ENCODE measurements around the gene KRTAP22-2.

The KRTAP22-2 gene

GRCh38 chr21:30590297-30590696, at the start of gene KRTAP22-2:
TSS of gene KRTAP22-2 (minus strand) at chr21:30590397.
- H3K27ac Mint-ChIP-seq = no peak within 1 kb of the TSS
- H3K4me1 Mint-ChIP-seq (ENCODE audit: low read depth) = no peaks in the 10 kb centered on the region

GRCh38 chr21:30638686-30639085, 48.5 kb upstream of the KRTAP22-2 start:
- Mint-ChIP-seq H3K9me3 (ENCODE audit: low read depth) (peaks cover 2% of the 10 kb centered on the region), H3K27me3 (peaks cover 2% of the 10 kb centered on the region), H3K36me3 (no peaks in the 10 kb centered on the region), H3K27ac (no peak overlapping the region), H3K4me3 (no peak overlapping the region), H3K4me1 (ENCODE audit: low read depth) (no peaks in the 10 kb centered on the region)

More at GRCh38 chr21:30590297-30590696, at the start of gene KRTAP22-2:
- Mint-ChIP-seq H3K27me3 (no peaks in the 10 kb centered on the region), H3K36me3 (no peaks in the 10 kb centered on the region), H3K9me3 (ENCODE audit: low read depth) (peaks cover 4% of the 10 kb centered on the region), H3K4me3 (no peak within 1 kb of the TSS)

GRCh38 chr21:30634906-30635305, 44.7 kb upstream of the KRTAP22-2 start, which contains the start of gene KRTAP20-2:
TSS of gene KRTAP20-2 (plus strand) at chr21:30635206. CDS start at chr21:30635264, 58 bp downstream.
- Mint-ChIP-seq H3K27me3 (no peaks in the 10 kb centered on the region), H3K4me1 (ENCODE audit: low read depth) (no peaks in the 10 kb centered on the region), H3K27ac (no peak within 1 kb of the TSS), H3K9me3 (ENCODE audit: low read depth) (no peaks in the 10 kb centered on the region), H3K4me3 (no peak within 1 kb of the TSS), H3K36me3 (no peaks in the 10 kb centered on the region)

GRCh38 chr21:30629200-30629599, 39.0 kb upstream of the KRTAP22-2 start:
- no peak overlapping the region for H3K4me3 Mint-ChIP-seq
- H3K9me3 Mint-ChIP-seq (ENCODE audit: low read depth) = no peaks in the 10 kb centered on the region
- H3K36me3 Mint-ChIP-seq = no peaks in the 10 kb centered on the region
- H3K4me1 Mint-ChIP-seq (ENCODE audit: low read depth) = no peaks in the 10 kb centered on the region
- no peak overlapping the region for H3K27ac Mint-ChIP-seq
- H3K27me3 Mint-ChIP-seq = no peaks in the 10 kb centered on the region

GRCh38 chr21:30628109-30628508, 37.9 kb upstream of the KRTAP22-2 start:
- Mint-ChIP-seq H3K4me3 (no peak overlapping the region), H3K9me3 (ENCODE audit: low read depth) (no peaks in the 10 kb centered on the region), H3K27ac (no peak overlapping the region), H3K36me3 (no peaks in the 10 kb centered on the region), H3K27me3 (no peaks in the 10 kb centered on the region), H3K4me1 (ENCODE audit: low read depth) (no peaks in the 10 kb centered on the region)

- H3K4me3 Mint-ChIP-seq = no peak overlapping the region
- no peaks in the 10 kb centered on the region for H3K9me3 Mint-ChIP-seq (ENCODE audit: low read depth)
- no peaks in the 10 kb centered on the region for H3K36me3 Mint-ChIP-seq
- H3K27me3 Mint-ChIP-seq = no peaks in the 10 kb centered on the region
- H3K4me1 Mint-ChIP-seq (ENCODE audit: low read depth) = no peaks in the 10 kb centered on the region
- H3K27ac Mint-ChIP-seq = no peak overlapping the region
These were observed 35.4 kb upstream of the KRTAP22-2 start for GRCh38 chr21:30625449-30626165.

GRCh38 chr21:30623362-30623761, 33.2 kb upstream of the KRTAP22-2 start:
- no peaks in the 10 kb centered on the region for H3K36me3 Mint-ChIP-seq
- no peak overlapping the region for H3K27ac Mint-ChIP-seq
- no peaks in the 10 kb centered on the region for H3K9me3 Mint-ChIP-seq (ENCODE audit: low read depth)
- no peaks in the 10 kb centered on the region for H3K27me3 Mint-ChIP-seq
- no peaks in the 10 kb centered on the region for H3K4me1 Mint-ChIP-seq (ENCODE audit: low read depth)
- no peak overlapping the region for H3K4me3 Mint-ChIP-seq

- H3K9me3 Mint-ChIP-seq (ENCODE audit: low read depth) = no peaks in the 10 kb centered on the region
- no peaks in the 10 kb centered on the region for H3K36me3 Mint-ChIP-seq
- no peaks in the 10 kb centered on the region for H3K4me1 Mint-ChIP-seq (ENCODE audit: low read depth)
- no peak within 1 kb of the TSS for H3K27ac Mint-ChIP-seq
- H3K4me3 Mint-ChIP-seq = no peak within 1 kb of the TSS
- no peaks in the 10 kb centered on the region for H3K27me3 Mint-ChIP-seq
These were observed 30.3 kb upstream of the KRTAP22-2 start, which contains the start of gene KRTAP20-4 for GRCh38 chr21:30620522-30620921. TSS of gene KRTAP20-4 (plus strand) at chr21:30620627.

GRCh38 chr21:30620080-30620479, 29.9 kb upstream of the KRTAP22-2 start:
- Mint-ChIP-seq H3K9me3 (ENCODE audit: low read depth) (no peaks in the 10 kb centered on the region), H3K4me3 (no peak overlapping the region), H3K27ac (no peak overlapping the region), H3K27me3 (no peaks in the 10 kb centered on the region), H3K36me3 (no peaks in the 10 kb centered on the region), H3K4me1 (ENCODE audit: low read depth) (no peaks in the 10 kb centered on the region)

- H3K4me1 Mint-ChIP-seq (ENCODE audit: low read depth) = no peaks in the 10 kb centered on the region
- no peaks in the 10 kb centered on the region for H3K36me3 Mint-ChIP-seq
These were observed 25.9 kb upstream of the KRTAP22-2 start, which contains the start of gene KRTAP20-1 for GRCh38 chr21:30616125-30616524. TSS of gene KRTAP20-1 (plus strand) at chr21:30616425. CDS start at chr21:30616455, 30 bp downstream.

GRCh38 chr21:30615199-30615598, 25.0 kb upstream of the KRTAP22-2 start:
- H3K4me1 Mint-ChIP-seq (ENCODE audit: low read depth) = no peaks in the 10 kb centered on the region
- no peak overlapping the region for H3K4me3 Mint-ChIP-seq
- peaks cover 8% of the 10 kb centered on the region for H3K9me3 Mint-ChIP-seq (ENCODE audit: low read depth)
- no peak overlapping the region for H3K27ac Mint-ChIP-seq
- no peaks in the 10 kb centered on the region for H3K36me3 Mint-ChIP-seq
- H3K27me3 Mint-ChIP-seq = no peaks in the 10 kb centered on the region

More at GRCh38 chr21:30616125-30616524, 25.9 kb upstream of the KRTAP22-2 start, which contains the start of gene KRTAP20-1:
- Mint-ChIP-seq H3K9me3 (ENCODE audit: low read depth) (no peaks in the 10 kb centered on the region), H3K27me3 (no peaks in the 10 kb centered on the region), H3K27ac (no peak within 1 kb of the TSS), H3K4me3 (no peak within 1 kb of the TSS)

GRCh38 chr21:30613836-30614235, 23.6 kb upstream of the KRTAP22-2 start, which contains the start of gene KRTAP6-1:
TSS of gene KRTAP6-1 (minus strand) at chr21:30613930. CDS start at chr21:30613904, 26 bp downstream.
- Mint-ChIP-seq H3K27me3 (no peaks in the 10 kb centered on the region), H3K27ac (no peak within 1 kb of the TSS), H3K4me3 (no peak within 1 kb of the TSS), H3K9me3 (ENCODE audit: low read depth) (peaks cover 9% of the 10 kb centered on the region), H3K36me3 (no peaks in the 10 kb centered on the region), H3K4me1 (ENCODE audit: low read depth) (no peaks in the 10 kb centered on the region)

- no peaks in the 10 kb centered on the region for H3K4me1 Mint-ChIP-seq (ENCODE audit: low read depth)
- no peak overlapping the region for H3K4me3 Mint-ChIP-seq
- H3K9me3 Mint-ChIP-seq (ENCODE audit: low read depth) = peaks cover 9% of the 10 kb centered on the region
- H3K36me3 Mint-ChIP-seq = no peaks in the 10 kb centered on the region
- H3K27me3 Mint-ChIP-seq = no peaks in the 10 kb centered on the region
- no peak overlapping the region for H3K27ac Mint-ChIP-seq
These were observed 21.9 kb upstream of the KRTAP22-2 start for GRCh38 chr21:30612132-30612531.

- Mint-ChIP-seq H3K27ac (no peak overlapping the region), H3K36me3 (no peaks in the 10 kb centered on the region), H3K4me1 (ENCODE audit: low read depth) (no peaks in the 10 kb centered on the region), H3K4me3 (no peak overlapping the region), H3K9me3 (ENCODE audit: low read depth) (peaks cover 7% of the 10 kb centered on the region), H3K27me3 (no peaks in the 10 kb centered on the region)
These were observed 15.8 kb upstream of the KRTAP22-2 start for GRCh38 chr21:30605968-30606367.

GRCh38 chr21:30600787-30601186, 10.6 kb upstream of the KRTAP22-2 start, which contains the start of gene KRTAP22-1:
TSS of gene KRTAP22-1 (plus strand) at chr21:30601087.
- H3K27ac Mint-ChIP-seq = no peak within 1 kb of the TSS
- H3K27me3 Mint-ChIP-seq = peaks cover 4% of the 10 kb centered on the region

More at GRCh38 chr21:30600787-30601186, 10.6 kb upstream of the KRTAP22-2 start, which contains the start of gene KRTAP22-1:
- Mint-ChIP-seq H3K9me3 (ENCODE audit: low read depth) (no peaks in the 10 kb centered on the region), H3K4me3 (no peak within 1 kb of the TSS), H3K36me3 (no peaks in the 10 kb centered on the region), H3K4me1 (ENCODE audit: low read depth) (no peaks in the 10 kb centered on the region)

Data from activated naive CD8-positive, alpha-beta T cell (primary cell).